ENCODE measurements around the gene IL10RB. TPM values are rescaled to one million over a fixed set of nuclear protein-coding genes. Genes with fewer than 3 reads are reported as not detected.

The IL10RB gene
- total and polyA plus RNA-seq, 10 of the 15 experiments (the other 5 are each of a cell fraction or from before 2014, with no cell fraction given), result 15.0 to 55.1 (median 34.9) TPM

DNA sequence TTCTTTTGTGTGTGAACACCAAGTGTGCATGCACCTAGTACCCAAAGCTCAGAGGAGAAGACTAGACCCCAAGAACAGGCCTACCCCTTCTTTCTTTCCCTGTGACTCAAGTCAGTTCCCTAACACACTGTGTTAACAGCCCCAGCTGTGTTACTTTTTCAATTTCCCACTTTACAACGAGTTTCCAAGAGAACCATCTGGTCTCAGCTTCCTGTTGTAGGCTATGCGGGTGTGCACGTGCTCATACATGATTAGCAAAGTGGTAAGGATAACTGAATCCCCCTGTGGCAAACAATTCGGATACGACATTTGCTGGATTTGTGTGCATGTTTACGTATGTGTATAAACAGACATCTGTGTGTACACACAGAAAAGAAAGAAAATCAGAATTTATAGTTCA is 18.6 kb upstream of the IL10RB start (continued):
- TF ChIP-seq RUNX3 (IDR thresholded peaks at IDR 0.05; ENCODE audit: low read length), result no peak
- TF ChIP-seq EP300 (IDR thresholded peaks at IDR 0.05; ENCODE audit: borderline replicate concordance in 1 of 2, control insufficient read depth in 1 of 2, low read depth in 2 of 2, low read length in 2 of 2), result no peak
- no peak for TF ChIP-seq SUPT20H (IDR thresholded peaks at IDR 0.05; ENCODE audit: borderline replicate concordance, control insufficient read depth, low read depth, low read length)
- TF ChIP-seq MEF2B (IDR thresholded peaks at IDR 0.05; ENCODE audit: partially characterized antibody, poor library complexity, severe bottlenecking), result no peak

DNA sequence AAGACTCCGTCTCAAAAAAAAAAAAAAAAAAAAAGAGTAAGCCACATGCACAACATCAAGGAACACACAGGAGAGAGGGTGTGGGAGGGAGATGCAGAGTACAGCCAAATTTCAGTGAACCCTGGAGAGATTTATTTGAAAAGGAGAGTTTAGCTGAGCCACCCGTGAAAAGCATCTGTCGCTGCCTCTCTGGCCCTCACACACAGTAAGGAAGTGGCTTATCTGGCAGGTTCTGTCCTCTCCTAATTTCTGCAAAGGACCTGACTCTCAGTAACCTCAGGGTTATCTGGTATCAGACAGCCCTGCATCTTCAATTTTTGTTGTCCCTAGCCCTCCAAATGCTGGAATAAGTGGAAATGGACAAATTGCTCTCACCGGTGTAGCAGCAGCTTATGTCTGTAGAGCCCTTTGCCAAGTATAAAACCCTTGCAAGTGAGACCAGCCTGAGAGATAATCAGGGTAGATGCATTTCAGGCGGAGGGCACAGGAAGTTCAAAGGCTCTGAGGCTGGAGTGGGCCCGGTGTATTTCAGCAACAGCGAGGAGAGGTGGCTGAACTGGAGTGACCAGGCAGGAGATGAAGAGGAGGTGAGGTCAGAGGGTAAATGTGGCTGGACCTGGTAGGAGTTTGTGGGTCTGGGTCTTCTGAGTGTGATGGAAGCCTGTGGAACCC is 16.7 kb upstream of the IL10RB start:
- Histone ChIP-seq H3K27ac (ENCODE audit: control insufficient read depth, insufficient read depth) (no peak overlapping the region), H3K4me1 (ENCODE audit: control insufficient read depth, insufficient read depth, low read length) (peaks cover 6% of the 10 kb centered on the region), H3K79me2 (ENCODE audit: control insufficient read depth, insufficient read depth, low read length) (peaks cover under 1% of the 10 kb centered on the region), H3K4me2 (ENCODE audit: control insufficient read depth, insufficient read depth) (no peak overlapping the region), H3K9me3 (replicated peaks; ENCODE audit: control insufficient read depth, insufficient read depth, low read length) (no peaks in the 10 kb centered on the region), H4K20me1 (ENCODE audit: control insufficient read depth, insufficient read depth) (no peaks in the 10 kb centered on the region), H3K4me3 (no peak overlapping the region), H3K27me3 (replicated peaks in 1 of 2; ENCODE audit: control insufficient read depth in 2 of 2, insufficient read depth in 2 of 2, low read length in 1 of 2) (no peaks in the 10 kb centered on the region), H3K9ac (ENCODE audit: control insufficient read depth, insufficient read depth, low read length) (no peak overlapping the region), H2AFZ (ENCODE audit: control insufficient read depth, low read depth, low read length) (no peak overlapping the region), H3K36me3 (ENCODE audit: control insufficient read depth in 2 of 2, insufficient read depth in 2 of 2, low read length in 1 of 2) (peaks cover 30 to 66% of the 10 kb centered on the region in 2 experiments)
- DNase-seq (ENCODE audit: low read depth, low spot score) (no peak), ATAC-seq (no peak), FAIRE-seq (no peak)
- ChIA-PET RAD21 (ENCODE audit: unreplicated experiment) (no interaction called here), SMC1A (ENCODE audit: uncharacterized antibody, unreplicated experiment) (interaction anchor here (1.0 kb wide), 2 partner anchors 10 to 13 kb away, joined by 3 to 4 read pairs; no protein-coding TSS in a partner anchor), CTCF (interaction anchor here (0.8 kb wide), 1 partner anchor 356 kb away, joined by 5 read pairs; no protein-coding TSS in a partner anchor), POLR2A (interaction anchor here (0.7 kb wide), 1 partner anchor 60 kb away, joined by 6 read pairs; no protein-coding TSS in a partner anchor)
- in situ Hi-C loops (cut with MboI), result loop anchor here (25.0 kb wide), 1 partner anchor 1613 kb away; no protein-coding TSS in a partner anchor
- BruUV-seq (replicated peaks), result TSS peak; percentile 3
- intact Hi-C loops (cut with micrococcal nuclease; ENCODE audit: unreplicated experiment), result no loop called here
- 96% methylated on average over 7 of the region's 7 CpGs for WGBS (ENCODE audit: insufficient coverage, insufficient replicate concordance, low lambda C conversion rate, missing lambda C conversion rate)
- TF ChIP-seq RBBP5 (conservative IDR thresholded peaks at IDR 0.05), result no peak
- TF ChIP-seq SRF (IDR thresholded peaks at IDR 0.05; ENCODE audit: low read depth in 2 of 2, low read length in 2 of 2), result no peak
- no peak for TF ChIP-seq CHD4 (IDR thresholded peaks at IDR 0.05)
- no peak for TF ChIP-seq HDGF (IDR thresholded peaks at IDR 0.05)
- TF ChIP-seq SMAD1 (IDR thresholded peaks at IDR 0.05; ENCODE audit: low read depth, partially characterized antibody), result no peak
- TF ChIP-seq, protein P1, sequence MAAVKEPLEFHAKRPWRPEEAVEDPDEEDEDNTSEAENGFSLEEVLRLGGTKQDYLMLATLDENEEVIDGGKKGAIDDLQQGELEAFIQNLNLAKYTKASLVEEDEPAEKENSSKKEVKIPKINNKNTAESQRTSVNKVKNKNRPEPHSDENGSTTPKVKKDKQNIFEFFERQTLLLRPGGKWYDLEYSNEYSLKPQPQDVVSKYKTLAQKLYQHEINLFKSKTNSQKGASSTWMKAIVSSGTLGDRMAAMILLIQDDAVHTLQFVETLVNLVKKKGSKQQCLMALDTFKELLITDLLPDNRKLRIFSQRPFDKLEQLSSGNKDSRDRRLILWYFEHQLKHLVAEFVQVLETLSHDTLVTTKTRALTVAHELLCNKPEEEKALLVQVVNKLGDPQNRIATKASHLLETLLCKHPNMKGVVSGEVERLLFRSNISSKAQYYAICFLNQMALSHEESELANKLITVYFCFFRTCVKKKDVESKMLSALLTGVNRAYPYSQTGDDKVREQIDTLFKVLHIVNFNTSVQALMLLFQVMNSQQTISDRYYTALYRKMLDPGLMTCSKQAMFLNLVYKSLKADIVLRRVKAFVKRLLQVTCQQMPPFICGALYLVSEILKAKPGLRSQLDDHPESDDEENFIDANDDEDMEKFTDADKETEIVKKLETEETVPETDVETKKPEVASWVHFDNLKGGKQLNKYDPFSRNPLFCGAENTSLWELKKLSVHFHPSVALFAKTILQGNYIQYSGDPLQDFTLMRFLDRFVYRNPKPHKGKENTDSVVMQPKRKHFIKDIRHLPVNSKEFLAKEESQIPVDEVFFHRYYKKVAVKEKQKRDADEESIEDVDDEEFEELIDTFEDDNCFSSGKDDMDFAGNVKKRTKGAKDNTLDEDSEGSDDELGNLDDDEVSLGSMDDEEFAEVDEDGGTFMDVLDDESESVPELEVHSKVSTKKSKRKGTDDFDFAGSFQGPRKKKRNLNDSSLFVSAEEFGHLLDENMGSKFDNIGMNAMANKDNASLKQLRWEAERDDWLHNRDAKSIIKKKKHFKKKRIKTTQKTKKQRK (IDR thresholded peaks at IDR 0.05; ENCODE audit: low read depth, low read length), result no peak
- TF ChIP-seq, protein P2, sequence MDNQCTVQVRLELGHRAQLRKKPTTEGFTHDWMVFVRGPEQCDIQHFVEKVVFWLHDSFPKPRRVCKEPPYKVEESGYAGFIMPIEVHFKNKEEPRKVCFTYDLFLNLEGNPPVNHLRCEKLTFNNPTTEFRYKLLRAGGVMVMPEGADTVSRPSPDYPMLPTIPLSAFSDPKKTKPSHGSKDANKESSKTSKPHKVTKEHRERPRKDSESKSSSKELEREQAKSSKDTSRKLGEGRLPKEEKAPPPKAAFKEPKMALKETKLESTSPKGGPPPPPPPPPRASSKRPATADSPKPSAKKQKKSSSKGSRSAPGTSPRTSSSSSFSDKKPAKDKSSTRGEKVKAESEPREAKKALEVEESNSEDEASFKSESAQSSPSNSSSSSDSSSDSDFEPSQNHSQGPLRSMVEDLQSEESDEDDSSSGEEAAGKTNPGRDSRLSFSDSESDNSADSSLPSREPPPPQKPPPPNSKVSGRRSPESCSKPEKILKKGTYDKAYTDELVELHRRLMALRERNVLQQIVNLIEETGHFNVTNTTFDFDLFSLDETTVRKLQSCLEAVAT (IDR thresholded peaks at IDR 0.05), result no peak
- TF ChIP-seq ZBTB40 (IDR thresholded peaks at IDR 0.05; ENCODE audit: borderline replicate concordance), result no peak
